AG09309 (cell line): ENCODE measurements around the gene MYO7B.

Source experiments
- DNase-seq: peaks from one replicate; pipeline ENCODE4 v3.0.0-alpha.2; 2010; ENCODE audit warnings: low read depth
- H3K4me3 ChIP-seq: 2 replicates; pipeline ENCODE4 v1.5.1; 2011; ENCODE audit warnings: mild to moderate bottlenecking, low read depth, low read length, moderate library complexity; ENCODE audit not compliant: control insufficient read depth
- CTCF ChIP-seq: IDR thresholded peaks from 2 replicates; pipeline ENCODE4 v1.5.1; 2011; ENCODE audit warnings: mild to moderate bottlenecking, low read depth, low read length, inconsistent platforms; ENCODE audit not compliant: insufficient read depth, control insufficient read depth; ENCODE audit errors: missing control alignments

The MYO7B gene

GRCh38 chr2:127610561-127610960 lies 75.1 kb downstream of the MYO7B start:
- no peak for TF ChIP-seq CTCF
- DNase-seq: no peak
- no peak overlapping the region for H3K4me3 ChIP-seq

- no peak for TF ChIP-seq CTCF
- no peak overlapping the region for H3K4me3 ChIP-seq
- DNase-seq: no peak
Measured at GRCh38 chr2:127611076-127611925, 75.8 kb downstream of the MYO7B start.

GRCh38 chr2:127612111-127612822 lies 76.8 kb downstream of the MYO7B start:
- no peak overlapping the region for H3K4me3 ChIP-seq
- no peak for TF ChIP-seq CTCF
- no peak for DNase-seq

GRCh38 chr2:127614246-127614645 lies 78.8 kb downstream of the MYO7B start:
- no peak overlapping the region for H3K4me3 ChIP-seq
- no peak for DNase-seq
- TF ChIP-seq CTCF: no peak

- no peak for TF ChIP-seq CTCF
- H3K4me3 ChIP-seq: no peak overlapping the region
- DNase-seq: no peak
Measured at GRCh38 chr2:127614731-127615130, 79.2 kb downstream of the MYO7B start.

- DNase-seq: no peak
- no peak for TF ChIP-seq CTCF
- H3K4me3 ChIP-seq: no peak overlapping the region
Measured at GRCh38 chr2:127615511-127616166, 80.2 kb downstream of the MYO7B start.
